HG03457 (cell line): ENCODE results near the gene EPSTI1.
"Not testable (repeated sequence)": the region's sequence is repeated elsewhere in the genome, so short reads cannot be mapped to it uniquely, and the experiment has no call there.

ENCODE experiments used
- ATAC-seq: cut with Tn5 transposase; IDR thresholded peaks from one replicate; pipeline ENCODE4 v1.9.1; 2021; ENCODE audit warnings: moderate number of reproducible peaks; ENCODE audit not compliant: unreplicated experiment

Gene EPSTI1

GRCh38 chr13:43006893-43007631 lies 15.0 kb upstream of the EPSTI1 start:
- ATAC-seq = no peak

- ATAC-seq = no peak
Measured at GRCh38 chr13:43005460-43006236, 13.6 kb upstream of the EPSTI1 start.

- no peak for ATAC-seq
Measured at GRCh38 chr13:43003729-43004128, 11.7 kb upstream of the EPSTI1 start.

GRCh38 chr13:43003010-43003409 lies 11.0 kb upstream of the EPSTI1 start:
- no peak for ATAC-seq

- ATAC-seq = no peak
Measured at GRCh38 chr13:43002021-43002420, 10.0 kb upstream of the EPSTI1 start.

- ATAC-seq = no peak
Measured at GRCh38 chr13:43000676-43001075, 8.6 kb upstream of the EPSTI1 start.

- ATAC-seq = no peak
Measured at GRCh38 chr13:42999491-42999890, 7.5 kb upstream of the EPSTI1 start.

- ATAC-seq = no peak
Measured at GRCh38 chr13:42997381-42997780, 5.3 kb upstream of the EPSTI1 start.

GRCh38 chr13:42996584-42996983 lies 4.5 kb upstream of the EPSTI1 start:
- ATAC-seq = no peak

- no peak for ATAC-seq
Measured at GRCh38 chr13:42994878-42995277, 2.8 kb upstream of the EPSTI1 start.

- no peak for ATAC-seq
Measured at GRCh38 chr13:42992764-42993122, 702 bp upstream of the EPSTI1 start.

GRCh38 chr13:42991233-42991897 lies 676 bp downstream of the EPSTI1 start:
- not testable (repeated sequence) for ATAC-seq

- no peak for ATAC-seq
Measured at GRCh38 chr13:42990291-42991232, 1.5 kb downstream of the EPSTI1 start.

GRCh38 chr13:42986176-42986574 lies 5.9 kb downstream of the EPSTI1 start:
- no peak for ATAC-seq

GRCh38 chr13:42985312-42986175 lies 6.5 kb downstream of the EPSTI1 start:
- no peak for ATAC-seq

GRCh38 chr13:42984691-42985090 lies 7.3 kb downstream of the EPSTI1 start:
- ATAC-seq = no peak

- no peak for ATAC-seq
Measured at GRCh38 chr13:42984026-42984425, 8.0 kb downstream of the EPSTI1 start.

- no peak for ATAC-seq
Measured at GRCh38 chr13:42981853-42982252, 10.2 kb downstream of the EPSTI1 start.

- ATAC-seq = no peak
Measured at GRCh38 chr13:42981317-42981716, 10.7 kb downstream of the EPSTI1 start.

- ATAC-seq = peak; percentile 53
Measured at GRCh38 chr13:42977219-42977659, 14.8 kb downstream of the EPSTI1 start.
